ENCODE results near the gene CBFA2T2. TPM values are rescaled to one million over a fixed set of nuclear protein-coding genes. Genes with fewer than 3 reads are reported as not detected.

Gene CBFA2T2
- total and polyA plus RNA-seq, 12 donors = 5.3 to 16.7 (median 9.4) TPM

- Histone ChIP-seq H3K9me3 (replicated peaks in 1 of 3) (no peaks in the 10 kb centered on the region), H3K36me3 (replicated peaks in 1 of 2) (peaks cover 0 to 24% of the 10 kb centered on the region in 2 donors), H3K4me1 (replicated peaks in 1 of 2) (peaks cover 34 to 44% of the 10 kb centered on the region in 2 donors), H3K27ac (peak within 1 kb of the TSS; percentile 89 to 97 (median 95)), H3K4me3 (peak within 1 kb of the TSS; percentile 11 to 97 (median 52)), H3K27me3 (no peaks in the 10 kb centered on the region)
- intact Hi-C loops (cut with DNase I) = no loop called here
- TF ChIP-seq POLR2A (IDR thresholded peaks at IDR 0.05) = peak; percentile 38 to 83
- TF ChIP-seq CTCF (IDR thresholded peaks at IDR 0.05) = no peak
- WGBS, 4 donors = 2 to 7% (median 4%) methylated on average over 14 to 73 of the region's 73 CpGs
- peak; percentile 83 to 90 (median 85) for DNase-seq
Observed at GRCh38 chr20:33674294-33675135, 184.6 kb downstream of the CBFA2T2 start, which contains the start of gene NECAB3. TSS of gene NECAB3 (minus strand) at chr20:33674428. CDS start at chr20:33674352, 76 bp downstream.

GRCh38 chr20:33675136-33675959, 185.5 kb downstream of the CBFA2T2 start:
- peak; percentile 58 to 89 (median 77) for DNase-seq
- Histone ChIP-seq H3K36me3 (replicated peaks in 1 of 2) (peaks cover 0 to 17% of the 10 kb centered on the region in 2 donors), H3K9me3 (replicated peaks in 1 of 3) (no peaks in the 10 kb centered on the region), H3K4me3 (peak overlapping the region in 1 of 4 donors; percentile 97), H3K27ac (peak overlapping the region; percentile 89 to 97 (median 95)), H3K27me3 (no peaks in the 10 kb centered on the region), H3K4me1 (replicated peaks in 1 of 2) (peaks cover 34 to 44% of the 10 kb centered on the region in 2 donors)
- TF ChIP-seq POLR2A (IDR thresholded peaks at IDR 0.05) = peak in 1 of 2 donors; percentile 22
- no peak for TF ChIP-seq CTCF (IDR thresholded peaks at IDR 0.05)
- intact Hi-C loops (cut with DNase I) = no loop called here
- WGBS, 4 donors = 21 to 24% (median 23%) methylated on average over 16 of the region's 16 CpGs

GRCh38 chr20:33676121-33676520, 186.2 kb downstream of the CBFA2T2 start:
- intact Hi-C loops (cut with DNase I) = no loop called here
- Histone ChIP-seq H3K27me3 (no peaks in the 10 kb centered on the region), H3K36me3 (replicated peaks in 1 of 2) (peaks cover 0 to 9% of the 10 kb centered on the region in 2 donors), H3K9me3 (replicated peaks in 1 of 3) (no peaks in the 10 kb centered on the region), H3K4me3 (no peak overlapping the region), H3K4me1 (replicated peaks in 1 of 2) (peaks cover 34 to 44% of the 10 kb centered on the region in 2 donors), H3K27ac (peak overlapping the region; percentile 89 to 97 (median 95))
- no peak for DNase-seq
- TF ChIP-seq POLR2A (IDR thresholded peaks at IDR 0.05) (no peak), CTCF (IDR thresholded peaks at IDR 0.05) (no peak)
- 77 to 87% (median 80%) methylated on average over 3 to 11 of the region's 11 CpGs for WGBS, 4 donors
